ENCODE results near the gene EIF4H.

DNA sequence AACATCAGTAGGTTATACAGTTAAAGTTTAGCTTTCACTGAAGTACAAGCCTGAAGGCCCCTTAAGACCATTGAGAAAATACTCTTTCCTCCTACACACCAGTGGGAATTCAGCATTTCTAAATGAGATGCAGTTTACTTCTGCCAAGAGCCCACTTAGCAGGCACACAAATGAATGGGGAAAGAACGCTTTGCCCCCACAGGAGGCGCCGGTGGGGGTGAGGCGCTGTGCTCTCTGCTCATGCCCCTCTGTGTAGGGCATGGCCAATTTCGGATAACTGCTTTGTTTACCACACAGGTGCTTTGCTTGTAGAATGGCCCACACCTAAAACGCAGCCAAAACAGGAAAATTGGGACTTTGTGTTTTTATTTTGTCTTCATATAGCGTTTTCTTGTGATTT lies 19.8 kb downstream of the EIF4H start:
- TF ChIP-seq, protein P1, sequence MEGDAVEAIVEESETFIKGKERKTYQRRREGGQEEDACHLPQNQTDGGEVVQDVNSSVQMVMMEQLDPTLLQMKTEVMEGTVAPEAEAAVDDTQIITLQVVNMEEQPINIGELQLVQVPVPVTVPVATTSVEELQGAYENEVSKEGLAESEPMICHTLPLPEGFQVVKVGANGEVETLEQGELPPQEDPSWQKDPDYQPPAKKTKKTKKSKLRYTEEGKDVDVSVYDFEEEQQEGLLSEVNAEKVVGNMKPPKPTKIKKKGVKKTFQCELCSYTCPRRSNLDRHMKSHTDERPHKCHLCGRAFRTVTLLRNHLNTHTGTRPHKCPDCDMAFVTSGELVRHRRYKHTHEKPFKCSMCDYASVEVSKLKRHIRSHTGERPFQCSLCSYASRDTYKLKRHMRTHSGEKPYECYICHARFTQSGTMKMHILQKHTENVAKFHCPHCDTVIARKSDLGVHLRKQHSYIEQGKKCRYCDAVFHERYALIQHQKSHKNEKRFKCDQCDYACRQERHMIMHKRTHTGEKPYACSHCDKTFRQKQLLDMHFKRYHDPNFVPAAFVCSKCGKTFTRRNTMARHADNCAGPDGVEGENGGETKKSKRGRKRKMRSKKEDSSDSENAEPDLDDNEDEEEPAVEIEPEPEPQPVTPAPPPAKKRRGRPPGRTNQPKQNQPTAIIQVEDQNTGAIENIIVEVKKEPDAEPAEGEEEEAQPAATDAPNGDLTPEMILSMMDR (IDR thresholded peaks at IDR 0.05; ENCODE audit: low read length): no peak
- TF ChIP-seq EZH2 (IDR thresholded peaks at IDR 0.05; ENCODE audit: borderline replicate concordance, low read length): no peak

All from OCI-LY1 (cell line).